ENCODE results near the gene NAT8L. TPM values are rescaled to one million over a fixed set of nuclear protein-coding genes. Genes with fewer than 3 reads are reported as not detected.

NAT8L gene
- total and polyA plus RNA-seq, 2 of the 13 experiments (the other 11 are each of a cell fraction or from before 2014, with no cell fraction given), result 2.2 to 3.3 TPM

DNA sequence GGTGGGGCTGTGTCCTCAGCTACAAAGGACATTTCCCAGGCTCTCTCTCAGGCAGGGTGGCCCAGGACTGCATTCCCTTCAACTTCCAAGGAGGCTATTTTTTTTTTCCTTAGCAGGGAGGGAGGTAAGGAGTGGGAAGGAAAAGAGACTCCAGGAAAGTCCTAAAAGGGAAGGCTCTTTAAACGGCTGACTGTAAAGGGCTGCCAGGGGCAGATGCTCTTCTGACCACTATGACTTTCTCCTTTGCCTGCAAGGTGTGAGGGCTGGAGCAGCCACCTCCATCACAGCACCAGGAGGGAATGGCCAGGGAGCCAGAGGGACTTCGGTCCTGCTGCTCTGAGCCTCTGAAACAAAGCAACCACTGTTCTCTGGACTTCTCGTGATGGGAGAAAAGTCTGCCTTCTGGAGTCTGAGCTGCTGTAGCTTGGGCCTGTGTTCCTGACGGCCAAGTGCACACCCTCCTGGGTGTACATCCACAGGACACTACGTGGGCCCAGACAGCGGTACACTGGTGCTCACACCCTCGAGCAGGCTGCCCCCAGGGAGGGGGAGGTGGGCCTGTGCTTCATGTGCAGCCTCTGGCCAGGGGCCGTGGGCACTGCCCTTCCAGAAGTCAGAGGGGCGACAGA, 17.9 kb downstream of the NAT8L start (continued):
- TF ChIP-seq, protein P1, sequence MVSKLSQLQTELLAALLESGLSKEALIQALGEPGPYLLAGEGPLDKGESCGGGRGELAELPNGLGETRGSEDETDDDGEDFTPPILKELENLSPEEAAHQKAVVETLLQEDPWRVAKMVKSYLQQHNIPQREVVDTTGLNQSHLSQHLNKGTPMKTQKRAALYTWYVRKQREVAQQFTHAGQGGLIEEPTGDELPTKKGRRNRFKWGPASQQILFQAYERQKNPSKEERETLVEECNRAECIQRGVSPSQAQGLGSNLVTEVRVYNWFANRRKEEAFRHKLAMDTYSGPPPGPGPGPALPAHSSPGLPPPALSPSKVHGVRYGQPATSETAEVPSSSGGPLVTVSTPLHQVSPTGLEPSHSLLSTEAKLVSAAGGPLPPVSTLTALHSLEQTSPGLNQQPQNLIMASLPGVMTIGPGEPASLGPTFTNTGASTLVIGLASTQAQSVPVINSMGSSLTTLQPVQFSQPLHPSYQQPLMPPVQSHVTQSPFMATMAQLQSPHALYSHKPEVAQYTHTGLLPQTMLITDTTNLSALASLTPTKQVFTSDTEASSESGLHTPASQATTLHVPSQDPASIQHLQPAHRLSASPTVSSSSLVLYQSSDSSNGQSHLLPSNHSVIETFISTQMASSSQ (IDR thresholded peaks at IDR 0.05; ENCODE audit: low read depth), result no peak
- TF ChIP-seq, protein P1 (CRISPR knock-in tag; IDR thresholded peaks at IDR 0.05; ENCODE audit: borderline replicate concordance), result no peak
- TF ChIP-seq ZNF83 (CRISPR knock-in tag; IDR thresholded peaks at IDR 0.05; ENCODE audit: borderline replicate concordance) (no peak), CBX5 (CRISPR knock-in tag; IDR thresholded peaks at IDR 0.05; ENCODE audit: borderline replicate concordance) (peak; percentile 41; the same call in 1 of the 2 replicates)

DNA sequence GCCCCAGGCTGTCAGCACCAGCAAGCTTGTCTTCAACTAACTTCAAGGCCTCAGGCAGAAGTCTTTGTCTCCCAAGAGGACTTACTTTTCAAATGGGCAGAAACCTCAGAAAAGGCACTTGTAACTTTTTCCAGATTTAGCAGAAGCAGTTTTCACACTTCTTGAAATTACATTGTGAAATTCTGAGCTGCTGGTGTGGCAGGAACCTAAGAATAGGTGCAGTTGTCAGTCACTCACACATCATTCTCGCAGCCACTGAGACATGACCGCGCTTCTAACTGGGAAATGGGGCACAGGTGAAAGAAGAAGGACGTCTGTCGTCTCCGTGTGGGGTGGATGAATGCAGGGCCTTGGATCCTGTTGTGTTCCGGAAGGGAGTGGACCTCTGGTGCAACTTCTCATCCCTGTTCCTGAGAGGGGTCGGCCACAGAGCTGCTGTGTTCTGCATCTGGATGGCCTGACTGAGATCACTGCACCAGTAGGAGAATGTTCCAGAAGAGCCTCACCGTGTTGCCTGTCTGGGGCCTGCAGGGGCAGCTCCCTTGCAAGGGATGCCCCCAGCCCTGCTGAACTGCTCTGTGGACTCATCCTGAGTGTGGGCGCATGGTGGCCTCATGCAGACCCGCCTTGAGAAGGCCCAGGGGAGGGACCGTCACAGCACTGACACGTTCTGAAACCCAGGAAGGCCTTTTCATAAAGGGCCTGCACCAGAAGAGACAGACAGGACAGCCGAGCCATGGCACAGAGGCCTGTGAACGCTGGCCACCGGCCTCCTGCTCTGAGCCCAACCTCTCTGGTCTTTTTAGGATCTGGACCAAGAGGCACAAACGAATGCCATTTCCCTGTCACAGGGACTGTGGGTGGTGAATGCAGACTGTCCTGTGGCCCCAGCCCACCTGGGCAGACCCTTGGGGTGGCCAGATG, 18.7 kb downstream of the NAT8L start:
- Histone ChIP-seq H3K79me2 (ENCODE audit: insufficient read depth, low read length) (no peaks in the 10 kb centered on the region), H3K27me3 (ENCODE audit: control insufficient read depth in 1 of 2, insufficient read depth in 2 of 2, low read length in 2 of 2) (peaks cover 2 to 5% of the 10 kb centered on the region in 2 experiments; a peak in 3 of 5 replicates), H3K9ac (ENCODE audit: insufficient read depth, low read depth, low read length) (no peak overlapping the region; the same call in 1 of the 2 replicates), H3K4me2 (ENCODE audit: low read depth, low read length) (peak overlapping the region; percentile 75), H3K27ac (ENCODE audit: extremely low read length, insufficient read depth, low read length) (peak overlapping the region; percentile 55), H3K4me3 (replicated peaks in 1 of 3; ENCODE audit: insufficient read depth in 1 of 3, low read depth in 2 of 3, low read length in 3 of 3) (peak overlapping the region in 1 of 3 experiments; percentile 61; a peak in 2 of 6 replicates), H3K36me3 (replicated peaks in 1 of 2; ENCODE audit: control insufficient read depth in 1 of 2, insufficient read depth in 2 of 2, low read length in 2 of 2) (no peaks in the 10 kb centered on the region), H3K4me1 (ENCODE audit: insufficient read depth, low read length) (peaks cover 66% of the 10 kb centered on the region), H2AFZ (ENCODE audit: low read length) (no peak overlapping the region), H3K9me3 (ENCODE audit: low read length) (no peaks in the 10 kb centered on the region), H4K20me1 (ENCODE audit: insufficient read depth, low read length) (no peaks in the 10 kb centered on the region)
- ChIA-PET CTCF (ENCODE audit: low intra/inter-chr PET ratio, low total read pairs) (no interaction called here), POLR2A (no interaction called here)
- intact Hi-C loops (cut with micrococcal nuclease; ENCODE audit: unreplicated experiment), result no loop called here
- FAIRE-seq, result no peak
- in situ Hi-C loops (cut with HindIII; ENCODE audit: extremely low pct_ligation_motif_present, low pct_unique_long_range_greater_than_20kb), result no loop called here
- BruUV-seq (replicated peaks), result no TSS peak
- 44% methylated on average over 9 of the region's 17 CpGs for WGBS (ENCODE audit: low lambda C conversion rate)
- ATAC-seq, result no peak
- no peak for DNase-seq (ENCODE audit: low spot score)
- TF ChIP-seq PAX8 (CRISPR knock-in tag; IDR thresholded peaks at IDR 0.05; ENCODE audit: borderline replicate concordance) (no peak), ATF7-NPFF (CRISPR knock-in tag; IDR thresholded peaks at IDR 0.05; ENCODE audit: low read depth) (no peak), ZNF546 (CRISPR knock-in tag; conservative IDR thresholded peaks at IDR 0.05) (no peak), TCF12 (IDR thresholded peaks at IDR 0.05) (no peak), TCF12 (CRISPR knock-in tag; IDR thresholded peaks at IDR 0.05) (no peak), ZSCAN21 (CRISPR knock-in tag; IDR thresholded peaks at IDR 0.05; ENCODE audit: borderline replicate concordance) (no peak), CCAR2 (optimal IDR thresholded peaks at IDR 0.05; ENCODE audit: low read depth, low read length) (no peak), JDP2 (CRISPR knock-in tag; IDR thresholded peaks at IDR 0.05; ENCODE audit: borderline replicate concordance) (no peak), HOXA9 (CRISPR knock-in tag; IDR thresholded peaks at IDR 0.05; ENCODE audit: borderline replicate concordance) (no peak)
- TF ChIP-seq, protein P2, sequence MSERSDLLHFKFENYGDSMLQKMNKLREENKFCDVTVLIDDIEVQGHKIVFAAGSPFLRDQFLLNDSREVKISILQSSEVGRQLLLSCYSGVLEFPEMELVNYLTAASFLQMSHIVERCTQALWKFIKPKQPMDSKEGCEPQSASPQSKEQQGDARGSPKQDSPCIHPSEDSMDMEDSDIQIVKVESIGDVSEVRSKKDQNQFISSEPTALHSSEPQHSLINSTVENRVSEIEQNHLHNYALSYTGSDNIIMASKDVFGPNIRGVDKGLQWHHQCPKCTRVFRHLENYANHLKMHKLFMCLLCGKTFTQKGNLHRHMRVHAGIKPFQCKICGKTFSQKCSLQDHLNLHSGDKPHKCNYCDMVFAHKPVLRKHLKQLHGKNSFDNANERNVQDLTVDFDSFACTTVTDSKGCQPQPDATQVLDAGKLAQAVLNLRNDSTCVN (CRISPR knock-in tag; IDR thresholded peaks at IDR 0.05; ENCODE audit: borderline replicate concordance), result no peak
